ENCODE measurements around the gene SLA2.
"Not testable (repeated sequence)": the region's sequence is repeated elsewhere in the genome, so short reads cannot be mapped to it uniquely, and the experiment has no call there.

Gene SLA2

DNA sequence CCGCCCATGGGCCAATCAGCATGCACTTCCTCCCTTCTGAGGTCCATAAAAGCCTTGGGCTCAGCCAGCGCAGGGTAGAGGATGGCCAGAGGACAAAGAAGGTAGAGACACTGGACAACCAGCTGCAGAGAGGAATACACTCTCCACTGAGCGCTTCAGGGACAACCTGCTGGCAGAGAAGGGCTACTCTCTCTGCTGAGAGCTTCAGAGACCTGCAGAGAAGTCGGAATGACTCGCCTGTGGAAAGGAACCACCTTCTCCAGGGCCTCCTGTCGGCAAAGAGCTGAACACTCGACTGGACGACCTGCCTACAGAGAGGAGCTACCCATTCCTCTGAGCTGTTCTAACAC is 31.4 kb upstream of the SLA2 start:
- no peak overlapping the region for H3K27ac ChIP-seq
- no peak for TF ChIP-seq ZFX (IDR thresholded peaks at IDR 0.05)
- TF ChIP-seq, protein P1, sequence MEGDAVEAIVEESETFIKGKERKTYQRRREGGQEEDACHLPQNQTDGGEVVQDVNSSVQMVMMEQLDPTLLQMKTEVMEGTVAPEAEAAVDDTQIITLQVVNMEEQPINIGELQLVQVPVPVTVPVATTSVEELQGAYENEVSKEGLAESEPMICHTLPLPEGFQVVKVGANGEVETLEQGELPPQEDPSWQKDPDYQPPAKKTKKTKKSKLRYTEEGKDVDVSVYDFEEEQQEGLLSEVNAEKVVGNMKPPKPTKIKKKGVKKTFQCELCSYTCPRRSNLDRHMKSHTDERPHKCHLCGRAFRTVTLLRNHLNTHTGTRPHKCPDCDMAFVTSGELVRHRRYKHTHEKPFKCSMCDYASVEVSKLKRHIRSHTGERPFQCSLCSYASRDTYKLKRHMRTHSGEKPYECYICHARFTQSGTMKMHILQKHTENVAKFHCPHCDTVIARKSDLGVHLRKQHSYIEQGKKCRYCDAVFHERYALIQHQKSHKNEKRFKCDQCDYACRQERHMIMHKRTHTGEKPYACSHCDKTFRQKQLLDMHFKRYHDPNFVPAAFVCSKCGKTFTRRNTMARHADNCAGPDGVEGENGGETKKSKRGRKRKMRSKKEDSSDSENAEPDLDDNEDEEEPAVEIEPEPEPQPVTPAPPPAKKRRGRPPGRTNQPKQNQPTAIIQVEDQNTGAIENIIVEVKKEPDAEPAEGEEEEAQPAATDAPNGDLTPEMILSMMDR (conservative IDR thresholded peaks at IDR 0.05) = no peak

DNA sequence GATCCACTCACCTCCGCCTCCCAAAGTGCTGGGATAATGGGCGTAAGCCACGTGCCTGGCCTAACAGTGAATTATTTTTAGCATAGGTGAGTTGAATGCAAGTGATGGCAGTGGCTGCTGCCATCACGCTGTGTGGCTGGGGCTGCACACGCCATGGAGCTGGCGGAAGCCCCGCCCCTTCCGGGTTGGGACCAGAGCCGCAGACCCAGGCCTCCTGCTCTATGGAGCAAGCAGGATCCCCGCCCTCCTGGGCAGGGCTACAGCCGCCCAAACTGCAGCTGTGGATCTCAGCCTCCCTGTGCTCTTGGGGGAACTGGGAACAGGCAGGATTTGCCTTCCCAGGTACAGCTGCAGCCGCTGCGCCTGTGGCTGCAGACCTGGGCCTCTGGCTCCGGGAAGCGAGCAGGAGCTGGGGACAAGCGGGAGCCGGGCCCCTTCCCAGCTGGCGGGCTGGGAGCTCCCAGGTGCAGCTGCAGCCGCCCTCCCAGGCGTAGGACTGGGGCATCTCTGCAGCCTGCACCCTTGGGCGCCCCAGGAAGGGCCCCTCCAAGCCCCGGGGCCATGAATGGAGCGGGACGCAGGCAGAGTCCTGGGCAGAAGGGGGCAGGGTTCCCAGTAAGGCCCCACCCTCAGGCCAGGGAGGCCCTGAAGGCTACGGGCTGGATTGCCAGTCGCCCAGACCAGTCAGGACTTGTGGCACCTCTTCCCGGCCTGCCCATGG is 30.9 kb upstream of the SLA2 start:
- TF ChIP-seq ZFX (IDR thresholded peaks at IDR 0.05) = no peak
- TF ChIP-seq, protein P1 (conservative IDR thresholded peaks at IDR 0.05) = no peak
- H3K27ac ChIP-seq = no peak overlapping the region

DNA sequence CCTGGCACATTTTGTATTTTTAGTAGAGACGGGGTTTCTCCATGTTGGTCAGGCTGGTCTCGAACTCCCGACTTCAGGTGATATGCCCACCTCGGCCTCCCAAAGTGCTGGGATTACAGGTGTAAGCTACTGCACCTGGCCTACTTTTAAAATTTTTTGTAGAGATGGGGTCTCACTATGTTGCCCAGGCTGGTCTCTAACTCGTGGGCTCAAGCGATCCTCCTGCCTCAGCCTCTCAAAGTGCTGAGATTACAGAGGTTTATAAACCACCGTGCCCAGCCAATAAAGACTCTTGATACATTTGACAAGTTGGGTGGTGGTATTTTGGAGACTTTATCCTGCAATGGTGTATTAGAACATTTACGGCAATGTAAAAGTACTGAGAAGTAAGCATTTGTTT is 29.5 kb upstream of the SLA2 start:
- not testable (repeated sequence) for H3K27ac ChIP-seq

DNA sequence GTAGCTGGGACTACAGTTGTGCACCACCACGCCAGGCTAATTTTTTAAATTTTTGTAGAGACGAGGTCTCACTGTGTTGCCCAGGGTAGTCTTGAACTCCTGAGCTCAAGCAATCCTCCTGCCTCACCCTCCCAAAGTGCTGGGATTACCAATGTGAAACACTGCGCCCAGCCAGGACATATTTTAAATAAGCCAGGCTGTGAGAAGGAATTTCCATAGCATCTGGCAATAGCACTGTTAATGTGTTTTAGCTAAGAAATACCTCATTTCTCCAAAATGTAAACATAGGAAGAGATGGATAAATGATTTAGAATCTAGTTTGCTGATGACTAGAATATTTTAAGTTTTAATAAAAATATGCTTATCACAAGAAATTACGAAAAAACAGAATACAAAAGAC is 27.0 kb upstream of the SLA2 start:
- no peak overlapping the region for H3K27ac ChIP-seq
- TF ChIP-seq ZFX (IDR thresholded peaks at IDR 0.05) = no peak
- TF ChIP-seq, protein P1 (conservative IDR thresholded peaks at IDR 0.05) = no peak

DNA sequence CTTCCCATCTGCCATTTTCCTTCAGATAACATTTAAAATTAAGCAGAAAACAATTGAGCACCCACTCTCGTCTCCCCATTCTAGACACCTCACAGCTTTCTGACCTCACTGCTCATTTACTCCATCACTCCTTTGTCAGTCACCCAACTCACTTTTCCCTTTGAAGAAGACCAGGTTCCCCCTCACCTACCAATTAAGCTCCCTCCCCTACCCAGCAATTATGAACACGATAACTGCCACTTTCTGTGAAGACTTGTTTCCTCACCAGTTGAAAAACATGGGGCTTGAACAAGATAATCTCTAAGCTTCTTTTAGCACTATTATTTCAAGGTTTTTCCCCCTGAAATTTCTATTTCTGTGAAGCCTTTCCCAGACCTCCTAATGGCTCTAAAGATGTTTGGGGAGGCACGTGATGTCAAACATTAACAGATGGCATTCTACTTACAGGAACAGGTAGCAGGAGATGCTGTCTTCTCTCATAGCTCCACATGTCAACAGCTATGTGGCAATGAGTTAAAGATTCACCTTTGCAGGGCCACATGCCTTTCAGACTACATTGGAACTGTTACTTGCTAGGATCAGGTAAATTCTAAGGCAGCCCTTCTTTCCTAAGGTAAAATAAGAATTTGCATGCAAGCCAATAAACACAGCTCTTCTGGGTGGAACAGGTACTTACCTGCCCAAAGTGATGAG is 24.8 kb upstream of the SLA2 start:
- TF ChIP-seq, protein P1 (conservative IDR thresholded peaks at IDR 0.05) = no peak
- no peak for TF ChIP-seq ZFX (IDR thresholded peaks at IDR 0.05)
- no peak overlapping the region for H3K27ac ChIP-seq

DNA sequence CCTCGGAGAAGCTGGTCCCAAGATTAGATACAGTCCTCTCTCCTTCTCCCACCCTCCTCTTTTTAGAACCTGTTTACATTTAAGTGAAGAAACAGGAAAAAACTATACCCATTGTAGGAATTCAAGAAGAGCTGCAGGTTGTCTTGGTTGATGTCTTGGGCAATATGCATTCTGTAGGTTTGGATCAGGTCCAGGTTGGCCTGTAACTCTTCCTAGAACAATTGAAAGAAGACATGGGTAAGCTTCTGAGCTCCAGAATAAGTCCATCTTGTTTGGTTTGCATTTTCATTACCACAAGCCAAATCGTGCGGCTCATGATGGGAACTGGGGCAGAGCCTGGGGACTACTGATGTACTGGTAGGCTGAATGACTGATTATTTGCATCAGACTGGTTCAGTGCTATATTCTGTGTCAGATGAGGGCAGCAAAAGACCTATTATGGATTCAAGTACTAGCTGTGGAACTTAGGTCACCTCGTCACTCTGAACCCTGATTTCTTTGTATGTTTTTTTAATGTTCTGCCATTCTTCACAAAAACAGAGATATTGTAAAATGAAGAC is 20.3 kb upstream of the SLA2 start:
- TF ChIP-seq ZFX (IDR thresholded peaks at IDR 0.05) = no peak
- TF ChIP-seq, protein P1 (conservative IDR thresholded peaks at IDR 0.05) = no peak
- H3K27ac ChIP-seq = no peak overlapping the region

DNA sequence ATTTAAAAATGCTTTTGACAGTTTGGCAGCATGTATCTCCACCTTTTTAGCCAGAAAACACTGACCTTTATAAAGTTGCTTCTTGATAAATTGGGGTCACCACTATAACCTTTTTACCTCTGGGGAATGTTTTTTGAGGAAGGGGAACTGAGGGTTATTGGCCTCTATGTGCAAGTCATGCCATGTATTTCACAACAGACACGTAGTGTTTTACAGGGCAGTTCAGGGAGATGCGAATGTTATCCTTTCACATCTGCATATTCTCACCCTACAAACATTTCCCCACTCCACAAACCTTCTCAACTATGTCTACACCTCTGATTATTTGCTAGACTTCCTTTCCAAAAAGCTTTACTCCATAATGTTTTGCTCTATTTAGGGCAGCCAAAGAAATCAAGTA is 17.0 kb upstream of the SLA2 start:
- no peak for TF ChIP-seq ZFX (IDR thresholded peaks at IDR 0.05)
- TF ChIP-seq, protein P1 (conservative IDR thresholded peaks at IDR 0.05) = no peak
- no peak overlapping the region for H3K27ac ChIP-seq
